ENCODE results near the gene NECAP2.

- TF ChIP-seq EP300 (IDR thresholded peaks at IDR 0.05) (no peak), POLR2A (IDR thresholded peaks at IDR 0.05) (no peak)
Observed at GRCh38 chr1:16421201-16421600, 19.3 kb upstream of the NECAP2 start.

All from ovary (tissue), 1 donor.